Measurements from ENCODE around the gene HYAL2. TPM values are rescaled to one million over a fixed set of nuclear protein-coding genes. Genes with fewer than 3 reads are reported as not detected.
"Not testable (repeated sequence)": the region's sequence is repeated elsewhere in the genome, so short reads cannot be mapped to it uniquely, and the experiment has no call there.

HYAL2 gene
- polyA plus RNA-seq, 1 donor from 2014 or later = 116 TPM

- Histone ChIP-seq H3K4me3 (ENCODE audit: low read length) (no peak overlapping the region), H2AFZ (ENCODE audit: low read depth, low read length) (no peak overlapping the region), H3K4me2 (ENCODE audit: low read length) (no peak overlapping the region), H3F3A (ENCODE audit: insufficient read depth, low read length, poor library complexity, severe bottlenecking) (no peaks in the 10 kb centered on the region), H3K9ac (ENCODE audit: low read length) (no peak overlapping the region), H4K20me1 (ENCODE audit: insufficient read depth) (no peaks in the 10 kb centered on the region), H3K9me2 (ENCODE audit: insufficient read depth, low read length) (no peaks in the 10 kb centered on the region), H3K79me2 (replicated peaks; ENCODE audit: insufficient read depth, low read length) (peaks cover 8% of the 10 kb centered on the region), H3K36me3 (ENCODE audit: insufficient read depth, low read length) (no peaks in the 10 kb centered on the region), H3K27me3 (ENCODE audit: insufficient read depth, low read depth, low read length) (no peaks in the 10 kb centered on the region), H3K9me3 (ENCODE audit: low read length) (no peaks in the 10 kb centered on the region), H3K27ac (ENCODE audit: low read length) (no peak overlapping the region)
- TF ChIP-seq RAD21 (conservative IDR thresholded peaks at IDR 0.05) = no peak
- no peak for TF ChIP-seq REST (IDR thresholded peaks at IDR 0.05; ENCODE audit: borderline replicate concordance)
- TF ChIP-seq MXI1 (conservative IDR thresholded peaks at IDR 0.05; ENCODE audit: poor library complexity, severe bottlenecking) = no peak
- no peak for TF ChIP-seq TAF1 (IDR thresholded peaks at IDR 0.05; ENCODE audit: low read depth)
- TF ChIP-seq SMC3 (conservative IDR thresholded peaks at IDR 0.05; ENCODE audit: poor library complexity) = no peak
- TF ChIP-seq POLR2AphosphoS5 (IDR thresholded peaks at IDR 0.05) = no peak
- no peak for TF ChIP-seq EP300 (conservative IDR thresholded peaks at IDR 0.05; ENCODE audit: poor library complexity, severe bottlenecking)
- no peak for TF ChIP-seq CTCF (IDR thresholded peaks at IDR 0.05; ENCODE audit: poor library complexity, severe bottlenecking)
- no peak for TF ChIP-seq EZH2 (IDR thresholded peaks at IDR 0.05; ENCODE audit: borderline replicate concordance, insufficient read depth, low read length, poor library complexity, severe bottlenecking)
Observed at GRCh38 chr3:50314342-50314741, 8.2 kb downstream of the HYAL2 start.

- not testable (repeated sequence) for H3K79me2 ChIP-seq (replicated peaks; ENCODE audit: insufficient read depth, low read length); H3K4me3 ChIP-seq (ENCODE audit: low read length); H3K27me3 ChIP-seq (ENCODE audit: insufficient read depth, low read depth, low read length); H3K9me3 ChIP-seq (ENCODE audit: low read length); H2AFZ ChIP-seq (ENCODE audit: low read depth, low read length); H3K27ac ChIP-seq (ENCODE audit: low read length); H3K9ac ChIP-seq (ENCODE audit: low read length); H3K36me3 ChIP-seq (ENCODE audit: insufficient read depth, low read length); H4K20me1 ChIP-seq (ENCODE audit: insufficient read depth); H3K9me2 ChIP-seq (ENCODE audit: insufficient read depth, low read length); H3K4me2 ChIP-seq (ENCODE audit: low read length); H3F3A ChIP-seq (ENCODE audit: insufficient read depth, low read length, poor library complexity, severe bottlenecking)
Observed at GRCh38 chr3:50312041-50312440, 10.5 kb downstream of the HYAL2 start.

- H3K79me2 ChIP-seq (replicated peaks; ENCODE audit: insufficient read depth, low read length) = no peaks in the 10 kb centered on the region
- H2AFZ ChIP-seq (ENCODE audit: low read depth, low read length) = no peak overlapping the region
- H3K27ac ChIP-seq (ENCODE audit: low read length) = no peak overlapping the region
Observed at GRCh38 chr3:50304601-50305000, 17.9 kb downstream of the HYAL2 start.

More at GRCh38 chr3:50304601-50305000, 17.9 kb downstream of the HYAL2 start:
- Histone ChIP-seq H3K9ac (ENCODE audit: low read length) (no peak overlapping the region), H3F3A (ENCODE audit: insufficient read depth, low read length, poor library complexity, severe bottlenecking) (no peaks in the 10 kb centered on the region), H4K20me1 (ENCODE audit: insufficient read depth) (no peaks in the 10 kb centered on the region), H3K27me3 (ENCODE audit: insufficient read depth, low read depth, low read length) (no peaks in the 10 kb centered on the region), H3K4me2 (ENCODE audit: low read length) (no peak overlapping the region), H3K9me2 (ENCODE audit: insufficient read depth, low read length) (no peaks in the 10 kb centered on the region), H3K36me3 (ENCODE audit: insufficient read depth, low read length) (no peaks in the 10 kb centered on the region), H3K4me3 (ENCODE audit: low read length) (no peak overlapping the region), H3K9me3 (ENCODE audit: low read length) (no peaks in the 10 kb centered on the region)
- TF ChIP-seq REST (IDR thresholded peaks at IDR 0.05; ENCODE audit: borderline replicate concordance) (no peak), EZH2 (IDR thresholded peaks at IDR 0.05; ENCODE audit: borderline replicate concordance, insufficient read depth, low read length, poor library complexity, severe bottlenecking) (no peak), CTCF (IDR thresholded peaks at IDR 0.05; ENCODE audit: poor library complexity, severe bottlenecking) (no peak), EP300 (conservative IDR thresholded peaks at IDR 0.05; ENCODE audit: poor library complexity, severe bottlenecking) (no peak), TAF1 (IDR thresholded peaks at IDR 0.05; ENCODE audit: low read depth) (no peak)

All from neural cell (in vitro differentiated cells).